ENCODE results near the gene CD274. TPM values are rescaled to one million over a fixed set of nuclear protein-coding genes. Genes with fewer than 3 reads are reported as not detected.

CD274 gene
- total and polyA plus RNA-seq, 2 of the 8 experiments (the other 6 are each of a cell fraction or from before 2014, with no cell fraction given), result 0.08 to 0.15 TPM

GRCh38 chr9:5510989-5511388, 60.6 kb downstream of the CD274 start (continued):
- no peak for TF ChIP-seq SP1 (IDR thresholded peaks at IDR 0.05; ENCODE audit: low read depth, low read length)
